Measurements from ENCODE around the gene CTNNBL1.

Gene CTNNBL1

GRCh38 chr20:37888641-37889040 lies 194.8 kb downstream of the CTNNBL1 start:
- Histone ChIP-seq H3K79me2 (no peaks in the 10 kb centered on the region), H3K4me3 (ENCODE audit: low read depth, low read length) (no peak overlapping the region), H2AFZ (no peak overlapping the region)

GRCh38 chr20:37890108-37890507 lies 196.3 kb downstream of the CTNNBL1 start:
- H3K4me2 ChIP-seq (ENCODE audit: low read length): no peak overlapping the region
- H3K27ac ChIP-seq: no peak overlapping the region
- no peaks in the 10 kb centered on the region for H3K27me3 ChIP-seq (ENCODE audit: control insufficient read depth, insufficient read depth, low read length)
- no peak overlapping the region for H3K4me3 ChIP-seq (ENCODE audit: low read depth, low read length)
- H2AFZ ChIP-seq: no peak overlapping the region
- no peak for TF ChIP-seq CTCF (IDR thresholded peaks at IDR 0.05)
- no peak overlapping the region for H3K9ac ChIP-seq
- H3K9me3 ChIP-seq (ENCODE audit: control insufficient read depth, low read length): no peaks in the 10 kb centered on the region
- no peaks in the 10 kb centered on the region for H3K36me3 ChIP-seq (ENCODE audit: control insufficient read depth, insufficient read depth, low read length)
- H3K4me1 ChIP-seq: no peaks in the 10 kb centered on the region
- no peaks in the 10 kb centered on the region for H3K79me2 ChIP-seq

More at GRCh38 chr20:37888641-37889040, 194.8 kb downstream of the CTNNBL1 start:
- Histone ChIP-seq H3K27me3 (ENCODE audit: control insufficient read depth, insufficient read depth, low read length) (no peaks in the 10 kb centered on the region), H3K4me1 (no peaks in the 10 kb centered on the region), H3K27ac (no peak overlapping the region), H3K9ac (no peak overlapping the region), H3K9me3 (ENCODE audit: control insufficient read depth, low read length) (no peaks in the 10 kb centered on the region), H3K4me2 (ENCODE audit: low read length) (no peak overlapping the region), H3K36me3 (ENCODE audit: control insufficient read depth, insufficient read depth, low read length) (no peaks in the 10 kb centered on the region)
- no peak for TF ChIP-seq CTCF (IDR thresholded peaks at IDR 0.05)

- Histone ChIP-seq H3K9ac (no peak overlapping the region), H3K27ac (no peak overlapping the region), H3K27me3 (ENCODE audit: control insufficient read depth, insufficient read depth, low read length) (no peaks in the 10 kb centered on the region), H3K79me2 (no peaks in the 10 kb centered on the region), H3K4me1 (no peaks in the 10 kb centered on the region), H2AFZ (no peak overlapping the region), H3K36me3 (ENCODE audit: control insufficient read depth, insufficient read depth, low read length) (no peaks in the 10 kb centered on the region), H3K4me2 (ENCODE audit: low read length) (no peak overlapping the region), H3K4me3 (ENCODE audit: low read depth, low read length) (no peak overlapping the region), H3K9me3 (ENCODE audit: control insufficient read depth, low read length) (no peaks in the 10 kb centered on the region)
- TF ChIP-seq CTCF (IDR thresholded peaks at IDR 0.05): no peak
Observed at GRCh38 chr20:37890643-37891042, 196.8 kb downstream of the CTNNBL1 start.

GRCh38 chr20:37892001-37892400 lies 198.2 kb downstream of the CTNNBL1 start:
- no peaks in the 10 kb centered on the region for H3K9me3 ChIP-seq (ENCODE audit: control insufficient read depth, low read length)
- H3K27me3 ChIP-seq (ENCODE audit: control insufficient read depth, insufficient read depth, low read length): no peaks in the 10 kb centered on the region
- H3K4me1 ChIP-seq: no peaks in the 10 kb centered on the region
- TF ChIP-seq CTCF (IDR thresholded peaks at IDR 0.05): no peak
- H3K4me2 ChIP-seq (ENCODE audit: low read length): no peak overlapping the region
- no peak overlapping the region for H3K9ac ChIP-seq
- no peak overlapping the region for H2AFZ ChIP-seq
- no peak overlapping the region for H3K4me3 ChIP-seq (ENCODE audit: low read depth, low read length)
- no peaks in the 10 kb centered on the region for H3K36me3 ChIP-seq (ENCODE audit: control insufficient read depth, insufficient read depth, low read length)
- no peaks in the 10 kb centered on the region for H3K79me2 ChIP-seq
- H3K27ac ChIP-seq: no peak overlapping the region

- no peak overlapping the region for H2AFZ ChIP-seq
- no peak overlapping the region for H3K27ac ChIP-seq
- H3K9ac ChIP-seq: no peak overlapping the region
- no peaks in the 10 kb centered on the region for H3K36me3 ChIP-seq (ENCODE audit: control insufficient read depth, insufficient read depth, low read length)
- no peaks in the 10 kb centered on the region for H3K27me3 ChIP-seq (ENCODE audit: control insufficient read depth, insufficient read depth, low read length)
- H3K9me3 ChIP-seq (ENCODE audit: control insufficient read depth, low read length): no peaks in the 10 kb centered on the region
- H3K79me2 ChIP-seq: no peaks in the 10 kb centered on the region
- H3K4me1 ChIP-seq: no peaks in the 10 kb centered on the region
- no peak for TF ChIP-seq CTCF (IDR thresholded peaks at IDR 0.05)
- no peak overlapping the region for H3K4me2 ChIP-seq (ENCODE audit: low read length)
- H3K4me3 ChIP-seq (ENCODE audit: low read depth, low read length): no peak overlapping the region
Observed at GRCh38 chr20:37893566-37894241, 199.9 kb downstream of the CTNNBL1 start.
